IMR-90 (cell line): ENCODE measurements around the gene SFTPB. TPM values are rescaled to one million over a fixed set of nuclear protein-coding genes. Genes with fewer than 3 reads are reported as not detected.

Source experiments
- ATAC-seq: fragments of 200-7000 bp; cut with Tn5 transposase; 2 replicates; pipeline ENCODE4 v1.9.1; 2020; ENCODE audit warnings: low read depth, mild to moderate bottlenecking, moderate library complexity
- BruUV-seq: library from RNA; stranded (reverse); fragments of 400-500 nt; replicated peaks from 2 replicates; lab custom pipeline; 2021; lab: Mats Ljungman, UMichigan
- CTCF ChIA-PET: fragments of 300-600 bp; formaldehyde crosslinking; extraction: SDS; loops from one replicate; lab custom pipeline; 2021; ENCODE audit warnings: antibody characterized with exemption; lab: Yijun Ruan, JAX
- POLR2A ChIA-PET: fragments of 300-600 bp; sonication (Branson Sonifier 250); formaldehyde crosslinking; loops from one replicate; lab custom pipeline; 2022; ENCODE audit warnings: antibody characterized with exemption; ENCODE audit not compliant: unreplicated experiment; lab: Charles Lee
- DNase-seq: peaks from one replicate; pipeline ENCODE4 v3.0.0; 2013
- H2AFZ ChIP-seq: replicated peaks from 2 replicates; pipeline ENCODE3; 2013; ENCODE audit warnings: low read length, mild to moderate bottlenecking; ENCODE audit not compliant: poor library complexity
- H2AK5ac ChIP-seq: 2 replicates; pipeline ENCODE4 v1.6.1; 2013; ENCODE audit warnings: low read depth, low read length, inconsistent platforms
- H2AK9ac ChIP-seq: replicated peaks from 2 replicates; pipeline ENCODE3; 2013; ENCODE audit warnings: mild to moderate bottlenecking, low read depth, low read length, moderate library complexity; ENCODE audit not compliant: poor library complexity
- H2BK120ac ChIP-seq: 2 replicates; pipeline ENCODE4 v1.6.1; 2013; ENCODE audit warnings: low read depth, low read length, inconsistent platforms
- H2BK15ac ChIP-seq: 3 replicates; pipeline ENCODE4 v1.6.1; 2013; ENCODE audit warnings: low read depth, low read length, inconsistent platforms
- H2BK20ac ChIP-seq: 2 replicates; pipeline ENCODE4 v1.6.1; 2013; ENCODE audit warnings: low read depth, mild to moderate bottlenecking, inconsistent platforms, low read length, moderate library complexity
- H2BK5ac ChIP-seq: 2 replicates; pipeline ENCODE4 v1.6.1; 2013; ENCODE audit warnings: mild to moderate bottlenecking, low read depth, low read length, inconsistent platforms; ENCODE audit not compliant: poor library complexity, severe bottlenecking
- H3K14ac ChIP-seq: replicated peaks from 2 replicates; pipeline ENCODE4 v1.6.1; 2013; ENCODE audit warnings: low read depth, low read length, inconsistent platforms
- H3K18ac ChIP-seq: 2 replicates; pipeline ENCODE4 v1.6.1; 2013; ENCODE audit warnings: low read depth, low read length, control low read depth
- H3K23ac ChIP-seq: 2 replicates; pipeline ENCODE4 v1.6.1; 2013; ENCODE audit warnings: low read depth, low read length, inconsistent platforms
- H3K27ac ChIP-seq: 2 replicates; pipeline ENCODE4 v1.5.1; 2013; ENCODE audit warnings: mild to moderate bottlenecking, control low read depth, low read length; ENCODE audit not compliant: insufficient read depth
- H3K27me3 ChIP-seq: 2 replicates; pipeline ENCODE4 v1.6.1; 2013; ENCODE audit warnings: low read length; ENCODE audit not compliant: control insufficient read depth, insufficient read depth
- H3K36me3 ChIP-seq: 2 replicates; pipeline ENCODE4 v1.6.1; 2013; ENCODE audit warnings: low read length, mixed read lengths; ENCODE audit not compliant: control insufficient read depth, insufficient read depth
- H3K4ac ChIP-seq: 2 replicates; pipeline ENCODE4 v1.6.1; 2013; ENCODE audit warnings: low read depth, low read length, inconsistent platforms
- H3K4me1 ChIP-seq: 2 replicates; pipeline ENCODE4 v1.6.1; 2013; ENCODE audit warnings: low read length, mixed read lengths; ENCODE audit not compliant: control insufficient read depth, insufficient read depth
- H3K4me2 ChIP-seq: 2 replicates; pipeline ENCODE4 v1.6.1; 2013; ENCODE audit warnings: low read depth, mild to moderate bottlenecking, control low read depth, low read length, moderate library complexity
- H3K4me3 ChIP-seq: 2 replicates; pipeline ENCODE4 v1.5.1; 2013; ENCODE audit warnings: low read depth, mild to moderate bottlenecking, control low read depth, low read length, moderate library complexity; ENCODE audit not compliant: insufficient read depth
- H3K56ac ChIP-seq: 2 replicates; pipeline ENCODE4 v1.6.1; 2013; ENCODE audit warnings: low read length, inconsistent platforms; ENCODE audit not compliant: insufficient read depth; ENCODE audit errors: extremely low read depth
- H3K79me1 ChIP-seq, 2 experiments: 2 replicates each; pipeline ENCODE4 v1.6.1; 2013; ENCODE audit warnings: low read length in 2 of 2, inconsistent platforms in 1 of 2, low read depth in 1 of 2
- H3K9ac ChIP-seq: 2 replicates; pipeline ENCODE4 v1.6.1; 2013; ENCODE audit warnings: low read depth, low read length, control low read depth
- H3K9me1 ChIP-seq: 2 replicates; pipeline ENCODE4 v1.6.1; 2013; ENCODE audit warnings: low read length, inconsistent platforms; ENCODE audit not compliant: insufficient read depth
- H3K9me3 ChIP-seq: 2 replicates; pipeline ENCODE4 v1.6.1; 2013; ENCODE audit warnings: low read length; ENCODE audit not compliant: control insufficient read depth, insufficient read depth
- H4K20me1 ChIP-seq: 2 replicates; pipeline ENCODE4 v1.6.1; 2013; ENCODE audit warnings: low read length, inconsistent platforms; ENCODE audit not compliant: insufficient read depth
- H4K5ac ChIP-seq: 2 replicates; pipeline ENCODE4 v1.6.1; 2013; ENCODE audit warnings: mild to moderate bottlenecking, low read depth, low read length, control low read depth
- H4K8ac ChIP-seq, 2 experiments: 2 replicates each; pipeline ENCODE4 v1.6.1; 2013; ENCODE audit warnings: low read depth in 2 of 2, low read length in 2 of 2, control low read depth in 1 of 2, inconsistent platforms in 1 of 2
- H4K91ac ChIP-seq: 2 replicates; pipeline ENCODE4 v1.6.1; 2013; ENCODE audit warnings: low read depth, low read length, inconsistent platforms; ENCODE audit not compliant: insufficient read depth
- MXI1 ChIP-seq: IDR thresholded peaks from 2 replicates; pipeline ENCODE4 v1.6.1; 2012; ENCODE audit warnings: low read depth, mild to moderate bottlenecking, low read length, moderate library complexity, borderline replicate concordance
- POLR2A ChIP-seq: IDR thresholded peaks from 2 replicates; pipeline ENCODE4 v1.6.1; 2012; ENCODE audit warnings: mild to moderate bottlenecking, low read depth, low read length
- RAD21 ChIP-seq: IDR thresholded peaks from 2 replicates; pipeline ENCODE4 v1.6.1; 2012; ENCODE audit warnings: low read length, improper control_type of control experiment
- RFX5 ChIP-seq: IDR thresholded peaks from 2 replicates; pipeline ENCODE4 v1.8.0; 2012; ENCODE audit warnings: low read depth, mild to moderate bottlenecking, low read length, moderate library complexity
- SMC3 ChIP-seq: fragments of 150-350 bp; IDR thresholded peaks from 2 replicates; pipeline ENCODE4 v1.6.1; 2016; ENCODE audit warnings: low read depth, mild to moderate bottlenecking, antibody characterized with exemption, low read length, moderate library complexity
- WGBS, 2 experiments: methylation state at CpG; one replicate each; pipeline versions ENCODE4 v1.1.5 to v1.1.7; 2013; ENCODE audit warnings: missing lambda C conversion rate in 2 of 2; ENCODE audit not compliant: insufficient read length in 1 of 2; ENCODE audit errors: extremely low coverage in 2 of 2; 5-methylcytosine and 5-hydroxymethylcytosine counted together
- dilution Hi-C: fragments of 300-500 bp; cut with HindIII; formaldehyde crosslinking; loops from one replicate; pipeline ENCODE4 v1.14.3; 2018; ENCODE audit warnings: low sequenced_read_pairs; ENCODE audit not compliant: unreplicated experiment
- in situ Hi-C: fragments of 300-500 bp; cut with MboI; formaldehyde crosslinking; loops from 3 replicates; pipeline ENCODE4 v1.14.3; 2019; ENCODE audit warnings: low sequenced_read_pairs, inconsistent platforms, mixed read lengths
- intact Hi-C: fragments of 100-400 bp; cut with micrococcal nuclease; formaldehyde crosslinking; loops from 2 replicates; pipeline ENCODE4 v1.10.0; 2022
- polyA plus RNA-seq, 3 experiments: library from polyadenylated mRNA; depleted of rRNA; stranded (reverse); fragments of >200 nt; gene quantifications; 2 replicates each; pipeline ENCODE4 v1.2.3, GENCODE V29; 2012; ENCODE audit warnings: low replicate concordance in 1 of 3
- total RNA-seq: library from RNA; depleted of rRNA; stranded (reverse); fragments of >200 nt; gene quantifications from 2 replicates; pipeline ENCODE4 v1.2.3, GENCODE V29; 2012
- TF ChIP-seq, protein P1 (sequence below): fragments of 150-350 bp; IDR thresholded peaks from 2 replicates; pipeline ENCODE4 v1.6.1; 2016; ENCODE audit warnings: low read depth, mild to moderate bottlenecking, low read length, moderate library complexity, borderline replicate concordance
- TF ChIP-seq, protein P2 (sequence below): conservative IDR thresholded peaks from 2 replicates; pipeline ENCODE4 v1.5.1; 2012; ENCODE audit warnings: mild to moderate bottlenecking, low read depth, low read length, improper control_type of control experiment
- TF ChIP-seq, protein P3 (sequence below): fragments of 150-350 bp; IDR thresholded peaks from 2 replicates; pipeline ENCODE4 v1.6.1; 2017; ENCODE audit warnings: mild to moderate bottlenecking, antibody characterized with exemption, low read length, low read depth

Gene SFTPB
- total and polyA plus RNA-seq, 2 of the 4 experiments (the other 2 are of a cell fraction): not detected

DNA sequence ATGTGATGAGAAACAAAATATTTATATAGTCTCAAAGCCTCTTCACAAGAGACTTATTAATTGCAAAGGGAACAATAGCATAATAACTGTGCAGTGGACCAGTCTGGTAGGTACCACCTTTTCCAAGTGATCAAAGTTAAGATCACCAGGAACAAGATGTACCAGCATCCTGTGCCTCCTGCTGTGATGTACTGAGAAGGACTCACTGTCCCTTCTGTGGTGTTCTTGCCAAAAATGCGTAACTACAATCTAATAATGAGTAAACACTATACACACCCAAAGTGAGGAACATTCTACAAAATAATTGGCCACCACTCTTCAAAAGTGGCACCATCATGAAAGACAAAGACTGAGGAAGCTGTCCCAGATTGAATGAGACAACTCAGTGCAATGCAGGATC, 40.6 kb upstream of the SFTPB start:
- dilution Hi-C loops: no loop called here

More for the DNA sequence above, 40.6 kb upstream of the SFTPB start:
- H2AFZ ChIP-seq: no peak overlapping the region
- no peaks in the 10 kb centered on the region for H3K9me3 ChIP-seq
- no peak overlapping the region for H2AK9ac ChIP-seq
- no peak overlapping the region for H2AK5ac ChIP-seq
- H4K20me1 ChIP-seq: no peaks in the 10 kb centered on the region
- no peak overlapping the region for H3K23ac ChIP-seq
- H3K36me3 ChIP-seq: no peaks in the 10 kb centered on the region
- no peak overlapping the region for H4K8ac ChIP-seq
- H4K91ac ChIP-seq: no peak overlapping the region
- DNase-seq (no peak), ATAC-seq (no peak)
- no peak overlapping the region for H2BK20ac ChIP-seq
- H3K4ac ChIP-seq: no peak overlapping the region
- no peak overlapping the region for H4K5ac ChIP-seq
- H3K14ac ChIP-seq: no peak overlapping the region
- no peaks in the 10 kb centered on the region; the same call in 1 of the 2 replicates for H3K27me3 ChIP-seq
- H2BK5ac ChIP-seq: no peak overlapping the region
- no peak overlapping the region for H3K9ac ChIP-seq
- POLR2A ChIA-PET: no interaction called here
- no peak overlapping the region for H3K27ac ChIP-seq
- peaks cover 16% of the 10 kb centered on the region for H3K4me1 ChIP-seq
- no peaks in the 10 kb centered on the region for H3K79me1 ChIP-seq
- intact Hi-C loops (loop anchor here (5.0 kb wide), 1 partner anchor 286 kb away; no protein-coding TSS in a partner anchor), in situ Hi-C loops (loop anchor here (5.0 kb wide), 1 partner anchor 61 kb away; no protein-coding TSS in a partner anchor)
- WGBS, 2 experiments: no CpG with 5 or more reads among the region's 1 CpG
- no peak overlapping the region for H3K4me3 ChIP-seq
- no peaks in the 10 kb centered on the region for H3K9me1 ChIP-seq
- H3K4me2 ChIP-seq: no peak overlapping the region
- H2BK120ac ChIP-seq: no peak overlapping the region
- no peak overlapping the region for H2BK15ac ChIP-seq
- CTCF ChIA-PET: interaction anchor here (0.7 to 2.8 kb wide), 3 partner anchors 60 to 119 kb away, joined by 3 to 18 read pairs (median 7); no protein-coding TSS in a partner anchor
- H3K56ac ChIP-seq: no peak overlapping the region
- TF ChIP-seq RAD21 (no peak), RFX5 (no peak), POLR2A (no peak), MXI1 (no peak), SMC3 (no peak)
- TF ChIP-seq, protein P1, sequence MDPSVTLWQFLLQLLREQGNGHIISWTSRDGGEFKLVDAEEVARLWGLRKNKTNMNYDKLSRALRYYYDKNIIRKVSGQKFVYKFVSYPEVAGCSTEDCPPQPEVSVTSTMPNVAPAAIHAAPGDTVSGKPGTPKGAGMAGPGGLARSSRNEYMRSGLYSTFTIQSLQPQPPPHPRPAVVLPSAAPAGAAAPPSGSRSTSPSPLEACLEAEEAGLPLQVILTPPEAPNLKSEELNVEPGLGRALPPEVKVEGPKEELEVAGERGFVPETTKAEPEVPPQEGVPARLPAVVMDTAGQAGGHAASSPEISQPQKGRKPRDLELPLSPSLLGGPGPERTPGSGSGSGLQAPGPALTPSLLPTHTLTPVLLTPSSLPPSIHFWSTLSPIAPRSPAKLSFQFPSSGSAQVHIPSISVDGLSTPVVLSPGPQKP: no peak
- TF ChIP-seq, protein P2, sequence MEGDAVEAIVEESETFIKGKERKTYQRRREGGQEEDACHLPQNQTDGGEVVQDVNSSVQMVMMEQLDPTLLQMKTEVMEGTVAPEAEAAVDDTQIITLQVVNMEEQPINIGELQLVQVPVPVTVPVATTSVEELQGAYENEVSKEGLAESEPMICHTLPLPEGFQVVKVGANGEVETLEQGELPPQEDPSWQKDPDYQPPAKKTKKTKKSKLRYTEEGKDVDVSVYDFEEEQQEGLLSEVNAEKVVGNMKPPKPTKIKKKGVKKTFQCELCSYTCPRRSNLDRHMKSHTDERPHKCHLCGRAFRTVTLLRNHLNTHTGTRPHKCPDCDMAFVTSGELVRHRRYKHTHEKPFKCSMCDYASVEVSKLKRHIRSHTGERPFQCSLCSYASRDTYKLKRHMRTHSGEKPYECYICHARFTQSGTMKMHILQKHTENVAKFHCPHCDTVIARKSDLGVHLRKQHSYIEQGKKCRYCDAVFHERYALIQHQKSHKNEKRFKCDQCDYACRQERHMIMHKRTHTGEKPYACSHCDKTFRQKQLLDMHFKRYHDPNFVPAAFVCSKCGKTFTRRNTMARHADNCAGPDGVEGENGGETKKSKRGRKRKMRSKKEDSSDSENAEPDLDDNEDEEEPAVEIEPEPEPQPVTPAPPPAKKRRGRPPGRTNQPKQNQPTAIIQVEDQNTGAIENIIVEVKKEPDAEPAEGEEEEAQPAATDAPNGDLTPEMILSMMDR: no peak
- TF ChIP-seq, protein P3, sequence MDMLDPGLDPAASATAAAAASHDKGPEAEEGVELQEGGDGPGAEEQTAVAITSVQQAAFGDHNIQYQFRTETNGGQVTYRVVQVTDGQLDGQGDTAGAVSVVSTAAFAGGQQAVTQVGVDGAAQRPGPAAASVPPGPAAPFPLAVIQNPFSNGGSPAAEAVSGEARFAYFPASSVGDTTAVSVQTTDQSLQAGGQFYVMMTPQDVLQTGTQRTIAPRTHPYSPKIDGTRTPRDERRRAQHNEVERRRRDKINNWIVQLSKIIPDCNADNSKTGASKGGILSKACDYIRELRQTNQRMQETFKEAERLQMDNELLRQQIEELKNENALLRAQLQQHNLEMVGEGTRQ: no peak
- BruUV-seq: no TSS peak
- no peak overlapping the region for H3K18ac ChIP-seq
